Lower lobe of right lung (tissue), 2 donors: ENCODE data around the gene CDKN2C. TPM values are rescaled to one million over a fixed set of nuclear protein-coding genes. Genes with fewer than 3 reads are reported as not detected.
"Not testable (repeated sequence)": the region's sequence is repeated elsewhere in the genome, so short reads cannot be mapped to it uniquely, and the experiment has no call there.

Source experiments
- ATAC-seq, 2 donors: fragments of 200-7000 bp; cut with Tn5 transposase; one replicate each; pipeline ENCODE4 v1.9.1; 2020 to 2022; ENCODE audit warnings: mild to moderate bottlenecking in 2 of 2, moderate library complexity in 2 of 2
- DNase-seq: peaks from one replicate; pipeline ENCODE4 v3.0.0-alpha.2; 2020
- H3K27ac ChIP-seq: fragments of 200-600 bp; one replicate; pipeline ENCODE4 v1.8.0; 2022
- H3K27me3 ChIP-seq: fragments of 200-600 bp; one replicate; pipeline ENCODE4 v1.8.0; 2022; ENCODE audit warnings: low read depth
- H3K36me3 ChIP-seq: fragments of 200-600 bp; one replicate; pipeline ENCODE4 v1.8.0; 2022; ENCODE audit warnings: mild to moderate bottlenecking
- H3K4me1 ChIP-seq: fragments of 200-600 bp; one replicate; pipeline ENCODE4 v1.8.0; 2022
- H3K4me3 ChIP-seq: fragments of 200-600 bp; one replicate; pipeline ENCODE4 v1.8.0; 2022; ENCODE audit warnings: mild to moderate bottlenecking
- H3K9me3 ChIP-seq: fragments of 200-600 bp; one replicate; pipeline ENCODE4 v1.8.0; 2022
- CTCF ChIP-seq: fragments of 200-600 bp; IDR thresholded peaks from one replicate; pipeline ENCODE4 v1.8.0; 2022; ENCODE audit warnings: antibody characterized with exemption, mild to moderate bottlenecking
- intact Hi-C: fragments of 100-400 bp; cut with DNase I; formaldehyde crosslinking; loops from one replicate; pipeline ENCODE4 v1.11.0; 2022
- total RNA-seq: library from RNA; stranded (reverse); fragmentation: NEBNext Ultra II Directional; extraction: Animal tissue kit (Norgen Biotek cat#: 25700); gene quantifications from one replicate; pipeline ENCODE4 v1.2.1, GENCODE V29; 2021
- donor health status: DM: no; HTN: yes; CAD: no; lungs with severe emphysema.

The CDKN2C gene
- total RNA-seq, 1 donor from 2014 or later, result 9.2 TPM

GRCh38 chr1:50993645-50994044 is 23.6 kb downstream of the CDKN2C start:
- ATAC-seq, result no peak
- intact Hi-C loops, result no loop called here
- TF ChIP-seq CTCF, result no peak

GRCh38 chr1:50994997-50995396 is 25.0 kb downstream of the CDKN2C start:
- H3K27me3 ChIP-seq, result no peaks in the 10 kb centered on the region
- TF ChIP-seq CTCF, result no peak
- H3K36me3 ChIP-seq, result no peaks in the 10 kb centered on the region
- H3K4me3 ChIP-seq, result no peak overlapping the region
- no peaks in the 10 kb centered on the region for H3K4me1 ChIP-seq
- intact Hi-C loops, result no loop called here
- no peaks in the 10 kb centered on the region for H3K9me3 ChIP-seq
- ATAC-seq, result no peak
- H3K27ac ChIP-seq, result no peak overlapping the region
- DNase-seq, result no peak

More at GRCh38 chr1:50993645-50994044, 23.6 kb downstream of the CDKN2C start:
- H3K9me3 ChIP-seq, result no peaks in the 10 kb centered on the region
- no peak overlapping the region for H3K27ac ChIP-seq
- no peak for DNase-seq
- no peak overlapping the region for H3K4me3 ChIP-seq
- no peaks in the 10 kb centered on the region for H3K4me1 ChIP-seq
- H3K27me3 ChIP-seq, result no peaks in the 10 kb centered on the region
- H3K36me3 ChIP-seq, result no peaks in the 10 kb centered on the region

GRCh38 chr1:50995651-50996050 is 25.6 kb downstream of the CDKN2C start:
- Histone ChIP-seq H3K27ac (no peak overlapping the region), H3K4me1 (no peaks in the 10 kb centered on the region), H3K9me3 (no peaks in the 10 kb centered on the region), H3K4me3 (no peak overlapping the region), H3K36me3 (no peaks in the 10 kb centered on the region), H3K27me3 (no peaks in the 10 kb centered on the region)
- TF ChIP-seq CTCF, result no peak
- ATAC-seq (no peak), DNase-seq (no peak)
- intact Hi-C loops, result no loop called here

GRCh38 chr1:50996083-50996482 is 26.0 kb downstream of the CDKN2C start:
- Histone ChIP-seq H3K36me3 (no peaks in the 10 kb centered on the region), H3K4me3 (no peak overlapping the region), H3K9me3 (no peaks in the 10 kb centered on the region), H3K27me3 (no peaks in the 10 kb centered on the region), H3K4me1 (no peaks in the 10 kb centered on the region), H3K27ac (no peak overlapping the region)
- no peak for TF ChIP-seq CTCF
- intact Hi-C loops, result no loop called here
- no peak for DNase-seq
- no peak for ATAC-seq

GRCh38 chr1:50999375-50999774 is 29.3 kb downstream of the CDKN2C start:
- H3K27me3 ChIP-seq, intact Hi-C loops, H3K9me3 ChIP-seq, H3K27ac ChIP-seq, H3K36me3 ChIP-seq, H3K4me3 ChIP-seq, H3K4me1 ChIP-seq, ATAC-seq, DNase-seq: not testable (repeated sequence)

GRCh38 chr1:51000160-51000559 is 30.1 kb downstream of the CDKN2C start:
- Histone ChIP-seq H3K4me3 (no peak overlapping the region), H3K9me3 (no peaks in the 10 kb centered on the region), H3K27me3 (no peaks in the 10 kb centered on the region), H3K36me3 (no peaks in the 10 kb centered on the region), H3K4me1 (no peaks in the 10 kb centered on the region), H3K27ac (no peak overlapping the region)
- ATAC-seq (no peak), DNase-seq (no peak)
- no peak for TF ChIP-seq CTCF
- intact Hi-C loops, result no loop called here
